K562 (cell line): Measurements from ENCODE around the gene LY6G6F. TPM values are rescaled to one million over a fixed set of nuclear protein-coding genes. Genes with fewer than 3 reads are reported as not detected.

ENCODE experiments used
- ILF3 ChIP-seq: fragments of 450-650 bp; IDR thresholded peaks from 2 replicates; pipeline ENCODE4 v1.6.1; 2018; ENCODE audit warnings: antibody characterized with exemption, mild to moderate bottlenecking, moderate library complexity, borderline replicate concordance
- IRF9 ChIP-seq: fragments of 450-650 bp; IDR thresholded peaks from 2 replicates; pipeline ENCODE4 v1.6.1; 2016; ENCODE audit warnings: missing biosample characterization, missing genetic modification characterization
- NELFE ChIP-seq: IDR thresholded peaks from 2 replicates; pipeline ENCODE4 v1.6.1; 2011; ENCODE audit warnings: mild to moderate bottlenecking; ENCODE audit not compliant: insufficient read depth, insufficient read length
- SIRT6 ChIP-seq: IDR thresholded peaks from one replicate; pipeline ENCODE4 v1.6.1; 2012; ENCODE audit warnings: low read depth, mild to moderate bottlenecking, control low read depth, inconsistent platforms, low read length, moderate library complexity
- SMARCC2 ChIP-seq: fragments of 450-650 bp; IDR thresholded peaks from 2 replicates; pipeline ENCODE4 v1.6.1; 2017; ENCODE audit warnings: antibody characterized with exemption, moderate library complexity, mild to moderate bottlenecking, low read depth
- TAF7 ChIP-seq: fragments of 450-650 bp; IDR thresholded peaks from 2 replicates; pipeline ENCODE4 v1.6.1; 2016; ENCODE audit warnings: missing genetic modification characterization, missing compliant biosample characterization
- THRB ChIP-seq: fragments of 450-650 bp; formaldehyde crosslinking; conservative IDR thresholded peaks from 2 replicates; pipeline ENCODE4 v1.4.0; 2022; ENCODE audit warnings: mild to moderate bottlenecking, missing genetic modification characterization
- TRIM25 ChIP-seq: fragments of 450-650 bp; IDR thresholded peaks from 2 replicates; pipeline ENCODE4 v1.7.0; 2016; ENCODE audit warnings: borderline replicate concordance
- UBTF ChIP-seq, 2 experiments: IDR thresholded peaks; 2 replicates each; pipeline ENCODE4 v1.6.1; 2012; ENCODE audit warnings: improper control_type of control experiment in 2 of 2, low read depth in 2 of 2, low read length in 2 of 2, borderline replicate concordance in 1 of 2
- ZBTB26 ChIP-seq: fragments of 450-650 bp; formaldehyde crosslinking; IDR thresholded peaks from 2 replicates; pipeline ENCODE4 v1.4.0; 2022; ENCODE audit warnings: missing genetic modification characterization
- ZFP91 ChIP-seq: sonication (generic); formaldehyde crosslinking; IDR thresholded peaks from 2 replicates; pipeline ENCODE4 v1.8.0; 2022; ENCODE audit warnings: mild to moderate bottlenecking, missing genetic modification reagents
- ZNF395 ChIP-seq: fragments of 200-800 bp; sonication (Bioruptor generic); IDR thresholded peaks from 2 replicates; pipeline ENCODE4 v1.6.1; 2017; ENCODE audit warnings: missing genetic modification characterization, missing compliant biosample characterization
- ZNF780A ChIP-seq: fragments of 250-450 bp; sonication (Bioruptor Pico); IDR thresholded peaks from 2 replicates; pipeline ENCODE4 v1.5.0; 2021; ENCODE audit warnings: mild to moderate bottlenecking
- polyA plus RNA-seq, 8 experiments: library from polyadenylated mRNA; depleted of rRNA in 4 of 8; stranded (reverse) in 5 of 8; unstranded in 3 of 8; fragments of >200 nt; fragmentation: Nextera tagmentation in 2 of 8; fragmentation: Illumina TruSeq in 1 of 8; extraction: Ambion mirVana in 2 of 8; extraction: Trizol in 1 of 8; gene quantifications; 2 replicates each; pipeline versions ENCODE4 v1.2.1 to v1.2.3, GENCODE V29; 2011 to 2014; ENCODE audit warnings: inconsistent platforms in 1 of 8, missing spikeins in 1 of 8
- total RNA-seq, 7 experiments: library from RNA; depleted of rRNA in 6 of 7; stranded (reverse); fragments of >200 nt in 6 of 7; fragmentation: Illumina TruSeq in 2 of 7; extraction: Trizol in 2 of 7; gene quantifications; 2 replicates each; pipeline versions ENCODE4 v1.2.1 to v1.2.3, GENCODE V29; 2011 to 2021; ENCODE audit warnings: low replicate concordance in 1 of 7

The LY6G6F gene
- total and polyA plus RNA-seq, 9 of the 15 experiments (the other 6 are each of a cell fraction or from before 2014, with no cell fraction given) = 0.14 to 0.50 (median 0.28) TPM; not detected in 2

- TF ChIP-seq IRF9 (tag) = no peak
- TF ChIP-seq SIRT6 = no peak
- TF ChIP-seq THRB (CRISPR knock-in tag) = peak; percentile 86
- peak; percentile 91; the same call in 1 of the 2 replicates for TF ChIP-seq TRIM25
- TF ChIP-seq ZNF780A (CRISPR knock-in tag) = no peak
- no peak for TF ChIP-seq ZNF395 (CRISPR knock-in tag)
- no peak for TF ChIP-seq NELFE
- no peak for TF ChIP-seq ILF3
- peak; percentile 87 for TF ChIP-seq ZFP91 (CRISPR knock-in tag)
- no peak; the same call in 1 of the 2 replicates for TF ChIP-seq SMARCC2
- peak; percentile 70; the same call in 1 of the 2 replicates for TF ChIP-seq ZBTB26
- TF ChIP-seq TAF7 (tag) = peak; percentile 45; the same call in 1 of the 2 replicates
- TF ChIP-seq UBTF (IDR thresholded peaks at IDR 0.05; ENCODE audit: borderline replicate concordance in 1 of 2, low read depth in 2 of 2, low read length in 2 of 2) = no peak
Observed at GRCh38 chr6:31664790-31665500, 41.7 kb upstream of the LY6G6F start, which contains the start of gene GPANK1 (continued).
